K562 (cell line): ENCODE results near the gene COQ10B.

Experiments used
- DPF2 ChIP-seq: fragments of 450-650 bp; IDR thresholded peaks from 2 replicates; pipeline ENCODE4 v1.6.1; 2016
- FOXK1 ChIP-seq: sonication (generic); formaldehyde crosslinking; IDR thresholded peaks from 2 replicates; pipeline ENCODE4 v1.8.0; 2022; ENCODE audit warnings: missing genetic modification reagents, mild to moderate bottlenecking, borderline replicate concordance
- HMBOX1 ChIP-seq: sonication (generic); IDR thresholded peaks from 2 replicates; pipeline ENCODE4 v1.6.1; 2016
- L3MBTL2 ChIP-seq: fragments of 450-650 bp; IDR thresholded peaks from 2 replicates; pipeline ENCODE4 v1.6.1; 2016; ENCODE audit warnings: mild to moderate bottlenecking, moderate library complexity
- ZNF561 ChIP-seq: fragments of 450-650 bp; formaldehyde crosslinking; conservative IDR thresholded peaks from 2 replicates; pipeline ENCODE4 v1.4.0; 2020; ENCODE audit warnings: mild to moderate bottlenecking, moderate library complexity

- no peak for TF ChIP-seq L3MBTL2
- TF ChIP-seq DPF2: no peak
- TF ChIP-seq ZNF561 (CRISPR knock-in tag): no peak
- peak; percentile 74 for TF ChIP-seq HMBOX1
- TF ChIP-seq FOXK1 (CRISPR knock-in tag): no peak
Observed at GRCh38 chr2:197435598-197436420, 17.5 kb upstream of the COQ10B start.
